ENCODE measurements around the gene INPP5J.
"Not testable (repeated sequence)": the region's sequence is repeated elsewhere in the genome, so short reads cannot be mapped to it uniquely, and the experiment has no call there.

The INPP5J gene

GRCh38 chr22:31102441-31103081 is 20.2 kb upstream of the INPP5J start:
- DNase-seq (ENCODE audit: low read depth) = peak; percentile 92

- no peak for DNase-seq (ENCODE audit: low read depth)
Measured at GRCh38 chr22:31103111-31103510, 19.7 kb upstream of the INPP5J start.

GRCh38 chr22:31103899-31104694 is 18.7 kb upstream of the INPP5J start:
- DNase-seq (ENCODE audit: low read depth) = no peak

GRCh38 chr22:31104869-31105268 is 17.9 kb upstream of the INPP5J start:
- DNase-seq (ENCODE audit: low read depth) = no peak

GRCh38 chr22:31105282-31105929 is 17.4 kb upstream of the INPP5J start:
- DNase-seq (ENCODE audit: low read depth) = no peak

GRCh38 chr22:31106001-31106571 is 16.7 kb upstream of the INPP5J start:
- DNase-seq (ENCODE audit: low read depth) = peak; percentile 69

- DNase-seq (ENCODE audit: low read depth) = peak; percentile 74
Measured at GRCh38 chr22:31106731-31107177, 16.0 kb upstream of the INPP5J start.

- DNase-seq (ENCODE audit: low read depth) = peak; percentile 99
Measured at GRCh38 chr22:31107178-31107893, 15.4 kb upstream of the INPP5J start, which contains the start of gene SELENOM. Gene SELENOM, minus strand, starts transcription at chr22:31107568. Its CDS starts 63 bp downstream, at chr22:31107505.

GRCh38 chr22:31107894-31108218 is 14.9 kb upstream of the INPP5J start:
- DNase-seq (ENCODE audit: low read depth) = no peak

- not testable (repeated sequence) for DNase-seq (ENCODE audit: low read depth)
Measured at GRCh38 chr22:31112547-31113091, 10.1 kb upstream of the INPP5J start.

- no peak for DNase-seq (ENCODE audit: low read depth)
Measured at GRCh38 chr22:31118046-31118820, 4.5 kb upstream of the INPP5J start.

- no peak for DNase-seq (ENCODE audit: low read depth)
Measured at GRCh38 chr22:31119026-31119717, 3.6 kb upstream of the INPP5J start.

- DNase-seq (ENCODE audit: low read depth) = no peak
Measured at GRCh38 chr22:31120230-31120629, 2.5 kb upstream of the INPP5J start.

GRCh38 chr22:31120642-31121041 is 2.1 kb upstream of the INPP5J start:
- no peak for DNase-seq (ENCODE audit: low read depth)

- no peak for DNase-seq (ENCODE audit: low read depth)
Measured at GRCh38 chr22:31121403-31121802, 1.4 kb upstream of the INPP5J start.

GRCh38 chr22:31122196-31122531 is 602 bp upstream of the INPP5J start:
- no peak for DNase-seq (ENCODE audit: low read depth)

- no peak for DNase-seq (ENCODE audit: low read depth)
Measured at GRCh38 chr22:31123292-31123602, 481 bp downstream of the INPP5J start.

- DNase-seq (ENCODE audit: low read depth) = no peak
Measured at GRCh38 chr22:31124290-31124689, 1.5 kb downstream of the INPP5J start.

- DNase-seq (ENCODE audit: low read depth) = no peak
Measured at GRCh38 chr22:31124811-31125465, 2.2 kb downstream of the INPP5J start.

GRCh38 chr22:31125521-31126117 is 2.9 kb downstream of the INPP5J start:
- DNase-seq (ENCODE audit: low read depth) = no peak
